Activated CD4-positive, alpha-beta T cell treated with anti-CD3 and anti-CD28 coated beads, Interleukin-2, amount 10 ng/mL, durations not matched to agents 7 days and 5 days (primary cell): ENCODE measurements around the gene FAM76A. TPM values are rescaled to one million over a fixed set of nuclear protein-coding genes. Genes with fewer than 3 reads are reported as not detected.

ENCODE experiments used
- CTCF ChIA-PET: fragments of 350-600 bp; sonication (Branson Sonifier 250); formaldehyde crosslinking; loops from one replicate; lab custom pipeline; 2021; ENCODE audit warnings: antibody characterized with exemption; lab: Charles Lee
- POLR2A ChIA-PET: fragments of 350-600 bp; sonication (Branson Sonifier 250); formaldehyde crosslinking; loops from one replicate; lab custom pipeline; 2021; ENCODE audit warnings: antibody characterized with exemption; lab: Charles Lee
- DNase-seq: peaks from one replicate; pipeline ENCODE4 v3.0.0-alpha.2; 2020
- H3K27ac Mint-ChIP-seq: one replicate; pipeline ENCODE4 v1.8.0; 2021; ENCODE audit warnings: mild to moderate bottlenecking, moderate library complexity, mixed read lengths
- H3K27me3 Mint-ChIP-seq: one replicate; pipeline ENCODE4 v1.8.0; 2021; ENCODE audit warnings: mixed read lengths
- H3K36me3 Mint-ChIP-seq: one replicate; pipeline ENCODE4 v1.8.0; 2021; ENCODE audit warnings: low read depth, mixed read lengths
- H3K4me1 Mint-ChIP-seq: one replicate; pipeline ENCODE4 v1.8.0; 2021; ENCODE audit warnings: mixed read lengths
- H3K4me3 Mint-ChIP-seq: one replicate; pipeline ENCODE4 v1.8.0; 2021; ENCODE audit warnings: mild to moderate bottlenecking, moderate library complexity, mixed read lengths
- H3K9me3 Mint-ChIP-seq: one replicate; pipeline ENCODE4 v1.8.0; 2021; ENCODE audit warnings: mixed read lengths
- total RNA-seq, 2 experiments: library from RNA; stranded (reverse); gene quantifications; one replicate each; pipeline ENCODE4 v1.2.3, GENCODE V29; 2021

Gene FAM76A
- total RNA-seq, 2 experiments from 2014 or later: 16.8 to 18.9 TPM

GRCh38 chr1:27736252-27736651 is 10.5 kb downstream of the FAM76A start:
- no peaks in the 10 kb centered on the region for H3K4me1 Mint-ChIP-seq
- no peak for DNase-seq
- CTCF ChIA-PET: interaction anchor here (0.6 to 1.5 kb wide), 4 partner anchors 11 to 1166 kb away, joined by 3 to 4 read pairs (median 3); no protein-coding TSS in a partner anchor
- H3K36me3 Mint-ChIP-seq: peaks cover 41% of the 10 kb centered on the region
- H3K9me3 Mint-ChIP-seq: no peaks in the 10 kb centered on the region
- H3K4me3 Mint-ChIP-seq: no peak overlapping the region
- H3K27ac Mint-ChIP-seq: no peak overlapping the region
- H3K27me3 Mint-ChIP-seq: no peaks in the 10 kb centered on the region
- POLR2A ChIA-PET: no interaction called here

GRCh38 chr1:27741121-27741520 is 15.4 kb downstream of the FAM76A start:
- no peak overlapping the region for H3K4me3 Mint-ChIP-seq
- DNase-seq: no peak
- no peaks in the 10 kb centered on the region for H3K4me1 Mint-ChIP-seq
- peaks cover 36% of the 10 kb centered on the region for H3K36me3 Mint-ChIP-seq
- H3K27ac Mint-ChIP-seq: no peak overlapping the region
- no peaks in the 10 kb centered on the region for H3K27me3 Mint-ChIP-seq
- ChIA-PET CTCF (interaction anchor here (1.6 kb wide), 1 partner anchor 15 kb away, joined by 3 read pairs; the partner anchor contains the start of gene FAM76A), POLR2A (no interaction called here)
- H3K9me3 Mint-ChIP-seq: no peaks in the 10 kb centered on the region

- Mint-ChIP-seq H3K4me1 (peaks cover under 1% of the 10 kb centered on the region), H3K4me3 (no peak overlapping the region), H3K27ac (no peak overlapping the region), H3K36me3 (peaks cover 27% of the 10 kb centered on the region), H3K27me3 (no peaks in the 10 kb centered on the region), H3K9me3 (no peaks in the 10 kb centered on the region)
- ChIA-PET POLR2A (no interaction called here), CTCF (interaction anchor here (0.9 to 1.3 kb wide), 2 partner anchors 22 to 24 kb away, joined by 4 read pairs; no protein-coding TSS in a partner anchor)
- DNase-seq: no peak
Observed at GRCh38 chr1:27744556-27744955, 18.8 kb downstream of the FAM76A start.

GRCh38 chr1:27745466-27745865 is 19.7 kb downstream of the FAM76A start:
- H3K4me1 Mint-ChIP-seq: peaks cover 6% of the 10 kb centered on the region
- no peak for DNase-seq
- H3K36me3 Mint-ChIP-seq: peaks cover 31% of the 10 kb centered on the region
- ChIA-PET POLR2A (no interaction called here), CTCF (interaction anchor here (0.8 to 1.4 kb wide), 3 partner anchors 16 to 25 kb away, joined by 3 to 4 read pairs (median 3); partner anchors contain the start of gene FAM76A)
- no peaks in the 10 kb centered on the region for H3K27me3 Mint-ChIP-seq
- no peak overlapping the region for H3K4me3 Mint-ChIP-seq
- peak overlapping the region; percentile 11 for H3K27ac Mint-ChIP-seq
- no peaks in the 10 kb centered on the region for H3K9me3 Mint-ChIP-seq

GRCh38 chr1:27752360-27752759 is 26.6 kb downstream of the FAM76A start:
- Mint-ChIP-seq H3K36me3 (peaks cover 28% of the 10 kb centered on the region), H3K4me1 (peaks cover 7% of the 10 kb centered on the region), H3K4me3 (no peak overlapping the region), H3K9me3 (no peaks in the 10 kb centered on the region), H3K27me3 (no peaks in the 10 kb centered on the region), H3K27ac (no peak overlapping the region)
- CTCF ChIA-PET: interaction anchor here (1.4 kb wide), 1 partner anchor 27 kb away, joined by 3 read pairs; the partner anchor contains the start of gene FAM76A
- DNase-seq: no peak
- POLR2A ChIA-PET: no interaction called here

GRCh38 chr1:27755286-27755685 is 29.5 kb downstream of the FAM76A start:
- H3K36me3 Mint-ChIP-seq: peaks cover 25% of the 10 kb centered on the region
- peaks cover 2% of the 10 kb centered on the region for H3K4me1 Mint-ChIP-seq
- DNase-seq: no peak
- POLR2A ChIA-PET: interaction anchor here (0.6 kb wide), 1 partner anchor 310 kb away, joined by 3 read pairs; no protein-coding TSS in a partner anchor
- CTCF ChIA-PET: interaction anchor here (0.9 kb wide), 1 partner anchor 18 kb away, joined by 3 read pairs; the partner anchor contains the start of gene STX12
- H3K27me3 Mint-ChIP-seq: no peaks in the 10 kb centered on the region
- no peak overlapping the region for H3K4me3 Mint-ChIP-seq
- no peak overlapping the region for H3K27ac Mint-ChIP-seq
- H3K9me3 Mint-ChIP-seq: no peaks in the 10 kb centered on the region

- ChIA-PET CTCF (no interaction called here), POLR2A (no interaction called here)
- DNase-seq: no peak
- Mint-ChIP-seq H3K4me3 (no peak overlapping the region), H3K4me1 (peaks cover 2% of the 10 kb centered on the region), H3K27ac (no peak overlapping the region), H3K36me3 (peaks cover 22% of the 10 kb centered on the region), H3K9me3 (no peaks in the 10 kb centered on the region), H3K27me3 (no peaks in the 10 kb centered on the region)
Observed at GRCh38 chr1:27755865-27756264, 30.1 kb downstream of the FAM76A start.

- CTCF ChIA-PET: interaction anchor here (0.9 to 1.1 kb wide), 2 partner anchors 17 to 148 kb away, joined by 3 read pairs; no protein-coding TSS in a partner anchor
- no peak for DNase-seq
- no peak overlapping the region for H3K27ac Mint-ChIP-seq
- H3K4me3 Mint-ChIP-seq: no peak overlapping the region
- peaks cover 15% of the 10 kb centered on the region for H3K36me3 Mint-ChIP-seq
- no peaks in the 10 kb centered on the region for H3K4me1 Mint-ChIP-seq
- POLR2A ChIA-PET: no interaction called here
- no peaks in the 10 kb centered on the region for H3K9me3 Mint-ChIP-seq
- H3K27me3 Mint-ChIP-seq: no peaks in the 10 kb centered on the region
Observed at GRCh38 chr1:27759236-27759635, 33.5 kb downstream of the FAM76A start.

GRCh38 chr1:27760426-27760825 is 34.7 kb downstream of the FAM76A start:
- Mint-ChIP-seq H3K36me3 (peaks cover 11% of the 10 kb centered on the region), H3K27me3 (no peaks in the 10 kb centered on the region), H3K27ac (no peak overlapping the region), H3K4me1 (no peaks in the 10 kb centered on the region), H3K9me3 (no peaks in the 10 kb centered on the region), H3K4me3 (no peak overlapping the region)
- DNase-seq: no peak
- ChIA-PET CTCF (interaction anchor here (0.9 to 1.0 kb wide), 3 partner anchors 8 to 25 kb away, joined by 3 to 4 read pairs (median 3); no protein-coding TSS in a partner anchor), POLR2A (no interaction called here)

GRCh38 chr1:27762033-27762432 is 36.3 kb downstream of the FAM76A start:
- Mint-ChIP-seq H3K27ac (no peak overlapping the region), H3K36me3 (peaks cover 9% of the 10 kb centered on the region), H3K4me3 (no peak overlapping the region), H3K27me3 (no peaks in the 10 kb centered on the region), H3K9me3 (no peaks in the 10 kb centered on the region), H3K4me1 (peaks cover 8% of the 10 kb centered on the region)
- CTCF ChIA-PET: interaction anchor here (1.0 kb wide), 1 partner anchor 9 kb away, joined by 3 read pairs; no protein-coding TSS in a partner anchor
- POLR2A ChIA-PET: no interaction called here
- DNase-seq: no peak

GRCh38 chr1:27763358-27763757 is 37.6 kb downstream of the FAM76A start:
- Mint-ChIP-seq H3K27me3 (no peaks in the 10 kb centered on the region), H3K4me3 (no peak overlapping the region), H3K9me3 (no peaks in the 10 kb centered on the region), H3K36me3 (peaks cover 5% of the 10 kb centered on the region), H3K27ac (peak overlapping the region; percentile 41), H3K4me1 (peaks cover 8% of the 10 kb centered on the region)
- ChIA-PET CTCF (interaction anchor here (0.6 to 1.1 kb wide), 2 partner anchors 38 to 199 kb away, joined by 3 read pairs; partner anchors contain the start of gene FAM76A), POLR2A (no interaction called here)
- DNase-seq: no peak

- no peak overlapping the region for H3K4me3 Mint-ChIP-seq
- H3K27me3 Mint-ChIP-seq: no peaks in the 10 kb centered on the region
- no peaks in the 10 kb centered on the region for H3K36me3 Mint-ChIP-seq
- H3K27ac Mint-ChIP-seq: no peak overlapping the region
- CTCF ChIA-PET: interaction anchor here (0.6 to 3.1 kb wide), 8 partner anchors 8 to 214 kb away, joined by 3 to 13 read pairs (median 4); partner anchors contain the start of genes FAM76A and IFI6
- peaks cover 28% of the 10 kb centered on the region for H3K4me1 Mint-ChIP-seq
- H3K9me3 Mint-ChIP-seq: no peaks in the 10 kb centered on the region
- no peak for DNase-seq
- POLR2A ChIA-PET: no interaction called here
Observed at GRCh38 chr1:27770293-27770830, 44.6 kb downstream of the FAM76A start.
